Loucy (cell line): ENCODE results near the gene STRBP.
A peak's percentile ranks its signal among the peaks of the same experiment; 100 is the strongest.
"Not testable (repeated sequence)": the region's sequence is repeated elsewhere in the genome, so short reads cannot be mapped to it uniquely, and the experiment has no call there.

Source experiments
- H2AFZ ChIP-seq: fragments of 200-600 bp; sonication (generic); 2 replicates; pipeline ENCODE4 v1.6.0; 2016; ENCODE audit warnings: antibody characterized with exemption, mild to moderate bottlenecking, low read length, moderate library complexity
- H3F3A ChIP-seq: fragments of 200-600 bp; 2 replicates; pipeline ENCODE4 v1.6.0; 2016; ENCODE audit warnings: antibody characterized with exemption, low read depth, mild to moderate bottlenecking
- H3K27me3 ChIP-seq: fragments of 200-600 bp; sonication (generic); 2 replicates; pipeline ENCODE4 v1.6.1; 2014; ENCODE audit warnings: low read length, mild to moderate bottlenecking; ENCODE audit not compliant: insufficient read depth, poor library complexity, severe bottlenecking
- H3K36me3 ChIP-seq: fragments of 200-600 bp; sonication (generic); 2 replicates; pipeline ENCODE4 v1.6.1; 2016; ENCODE audit warnings: low read length; ENCODE audit not compliant: insufficient read depth
- H3K4me1 ChIP-seq: fragments of 200-600 bp; sonication (generic); 2 replicates; pipeline ENCODE4 v1.5.1; 2014; ENCODE audit warnings: low read length, mild to moderate bottlenecking; ENCODE audit not compliant: insufficient read depth, poor library complexity, severe bottlenecking
- H3K4me2 ChIP-seq: fragments of 200-600 bp; sonication (generic); 2 replicates; pipeline ENCODE4 v1.6.0; 2014; ENCODE audit warnings: antibody characterized with exemption, low read length, low read depth, mild to moderate bottlenecking; ENCODE audit not compliant: poor library complexity, severe bottlenecking
- H3K4me3 ChIP-seq: fragments of 200-600 bp; sonication (generic); 2 replicates; pipeline ENCODE4 v1.5.1; 2014; ENCODE audit warnings: low read length, mild to moderate bottlenecking, mixed read lengths; ENCODE audit not compliant: poor library complexity, severe bottlenecking
- H3K79me2 ChIP-seq: fragments of 200-600 bp; sonication (generic); 2 replicates; pipeline ENCODE4 v1.6.1; 2014; ENCODE audit warnings: low read length; ENCODE audit not compliant: insufficient read depth
- H3K9ac ChIP-seq: fragments of 200-600 bp; sonication (generic); 2 replicates; pipeline ENCODE4 v1.6.0; 2014; ENCODE audit warnings: mild to moderate bottlenecking, low read depth, low read length, moderate library complexity; ENCODE audit not compliant: poor library complexity, severe bottlenecking
- H3K9me2 ChIP-seq: fragments of 200-600 bp; sonication (generic); replicated peaks from 2 replicates; pipeline ENCODE4 v1.6.1; 2016; ENCODE audit warnings: low read depth, low read length, mixed read lengths
- H3K9me3 ChIP-seq: fragments of 200-600 bp; sonication (generic); 2 replicates; pipeline ENCODE4 v1.6.1; 2014; ENCODE audit warnings: mild to moderate bottlenecking, antibody characterized with exemption, low read length, low read depth; ENCODE audit not compliant: insufficient read depth
- H4K20me1 ChIP-seq: fragments of 200-600 bp; sonication (generic); 2 replicates; pipeline ENCODE4 v1.6.0; 2014; ENCODE audit warnings: antibody characterized with exemption, low read length, mild to moderate bottlenecking; ENCODE audit not compliant: insufficient read depth, poor library complexity, severe bottlenecking
- EZH2phosphoT487 ChIP-seq: fragments of 200-600 bp; IDR thresholded peaks from 2 replicates; pipeline ENCODE4 v1.6.1; 2018; ENCODE audit warnings: antibody characterized with exemption, mild to moderate bottlenecking, moderate library complexity, borderline replicate concordance
- TF ChIP-seq, protein P1 (sequence below): fragments of 200-600 bp; sonication (generic); conservative IDR thresholded peaks from 2 replicates; pipeline ENCODE4 v1.5.1; 2014; ENCODE audit warnings: mild to moderate bottlenecking, antibody characterized with exemption, low read length

STRBP gene

GRCh38 chr9:123250504-123250903, 17.9 kb downstream of the STRBP start:
- no peak overlapping the region for H3K4me3 ChIP-seq
- H3K9me3 ChIP-seq, result no peaks in the 10 kb centered on the region
- H3K79me2 ChIP-seq, result peaks cover 90% of the 10 kb centered on the region
- no peak overlapping the region for H2AFZ ChIP-seq
- H3F3A ChIP-seq, result no peaks in the 10 kb centered on the region
- no peak overlapping the region for H3K9ac ChIP-seq
- H3K4me2 ChIP-seq, result no peak overlapping the region
- H4K20me1 ChIP-seq, result peaks cover 46% of the 10 kb centered on the region
- TF ChIP-seq, protein P1, sequence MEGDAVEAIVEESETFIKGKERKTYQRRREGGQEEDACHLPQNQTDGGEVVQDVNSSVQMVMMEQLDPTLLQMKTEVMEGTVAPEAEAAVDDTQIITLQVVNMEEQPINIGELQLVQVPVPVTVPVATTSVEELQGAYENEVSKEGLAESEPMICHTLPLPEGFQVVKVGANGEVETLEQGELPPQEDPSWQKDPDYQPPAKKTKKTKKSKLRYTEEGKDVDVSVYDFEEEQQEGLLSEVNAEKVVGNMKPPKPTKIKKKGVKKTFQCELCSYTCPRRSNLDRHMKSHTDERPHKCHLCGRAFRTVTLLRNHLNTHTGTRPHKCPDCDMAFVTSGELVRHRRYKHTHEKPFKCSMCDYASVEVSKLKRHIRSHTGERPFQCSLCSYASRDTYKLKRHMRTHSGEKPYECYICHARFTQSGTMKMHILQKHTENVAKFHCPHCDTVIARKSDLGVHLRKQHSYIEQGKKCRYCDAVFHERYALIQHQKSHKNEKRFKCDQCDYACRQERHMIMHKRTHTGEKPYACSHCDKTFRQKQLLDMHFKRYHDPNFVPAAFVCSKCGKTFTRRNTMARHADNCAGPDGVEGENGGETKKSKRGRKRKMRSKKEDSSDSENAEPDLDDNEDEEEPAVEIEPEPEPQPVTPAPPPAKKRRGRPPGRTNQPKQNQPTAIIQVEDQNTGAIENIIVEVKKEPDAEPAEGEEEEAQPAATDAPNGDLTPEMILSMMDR, result no peak
- TF ChIP-seq EZH2phosphoT487, result no peak
- no peaks in the 10 kb centered on the region for H3K9me2 ChIP-seq
- H3K36me3 ChIP-seq, result no peaks in the 10 kb centered on the region
- H3K27me3 ChIP-seq, result no peaks in the 10 kb centered on the region
- H3K4me1 ChIP-seq, result peaks cover 19% of the 10 kb centered on the region

- H3K4me2 ChIP-seq, H3K4me3 ChIP-seq, H3K9me3 ChIP-seq, H2AFZ ChIP-seq, H3K36me3 ChIP-seq, H3K27me3 ChIP-seq, H3F3A ChIP-seq, H3K9me2 ChIP-seq, H3K9ac ChIP-seq: not testable (repeated sequence)
- peaks cover 90% of the 10 kb centered on the region for H3K79me2 ChIP-seq
- peaks cover 48% of the 10 kb centered on the region for H4K20me1 ChIP-seq
- H3K4me1 ChIP-seq, result peaks cover 19% of the 10 kb centered on the region
Measured at GRCh38 chr9:123249162-123249561, 19.2 kb downstream of the STRBP start.

DNA sequence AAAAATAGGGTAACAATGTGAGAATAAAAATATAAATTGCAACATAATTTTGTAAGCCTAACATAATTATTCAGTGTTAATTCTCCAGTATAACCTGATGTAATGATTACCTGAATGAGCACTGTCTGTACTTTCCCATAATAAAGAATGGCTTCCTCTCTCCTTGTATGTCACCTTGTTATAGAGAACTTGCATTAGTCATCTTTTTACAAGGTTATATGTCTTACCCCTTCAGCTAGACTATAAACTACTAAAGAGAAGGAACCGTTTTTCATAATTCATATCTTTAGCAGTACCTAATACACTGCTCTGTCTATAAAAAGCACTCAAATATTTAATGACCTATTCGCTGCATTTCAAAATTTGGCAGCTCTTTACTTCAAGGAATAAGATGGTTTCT, 19.8 kb downstream of the STRBP start:
- Histone ChIP-seq H3K4me3 (no peak overlapping the region), H3K27me3 (no peaks in the 10 kb centered on the region), H4K20me1 (peaks cover 53% of the 10 kb centered on the region), H3K9me2 (no peaks in the 10 kb centered on the region), H3K79me2 (peaks cover 90% of the 10 kb centered on the region), H3K9ac (no peak overlapping the region), H3F3A (no peaks in the 10 kb centered on the region), H3K4me2 (no peak overlapping the region), H3K36me3 (no peaks in the 10 kb centered on the region), H3K9me3 (0 out of 2 replicates have a peak, but pooled peaks cover 4% of the 10 kb centered on the region), H3K4me1 (peaks cover 19% of the 10 kb centered on the region), H2AFZ (no peak overlapping the region)
- TF ChIP-seq EZH2phosphoT487, result no peak
- TF ChIP-seq, protein P1, result no peak

DNA sequence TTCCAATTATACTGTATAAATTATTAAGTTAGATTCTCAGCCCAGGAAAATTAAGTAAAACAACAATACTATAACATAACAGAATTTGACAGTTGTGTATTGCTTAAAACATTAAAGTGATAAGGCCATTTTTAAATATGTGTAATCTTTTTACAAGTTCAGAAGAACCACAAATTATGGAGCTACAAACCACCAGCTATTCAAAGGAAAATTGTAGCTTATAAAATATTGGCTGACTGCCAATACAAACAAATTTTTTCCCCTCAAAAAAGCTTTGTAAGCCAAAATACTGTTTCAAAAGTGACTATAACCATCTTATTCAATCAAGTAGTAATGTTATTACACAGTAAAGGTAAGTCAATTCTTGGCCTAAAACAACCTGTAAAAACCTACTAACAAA, 21.9 kb downstream of the STRBP start:
- Histone ChIP-seq H3K4me2 (peak overlapping the region; percentile 49), H3K79me2 (peaks cover 90% of the 10 kb centered on the region), H3K9me2 (no peaks in the 10 kb centered on the region)

More for the DNA sequence above, 21.9 kb downstream of the STRBP start:
- no peaks in the 10 kb centered on the region for H3F3A ChIP-seq
- TF ChIP-seq, protein P1, result no peak
- no peak for TF ChIP-seq EZH2phosphoT487
- no peaks in the 10 kb centered on the region for H3K27me3 ChIP-seq
- H3K36me3 ChIP-seq, result no peaks in the 10 kb centered on the region
- H3K4me1 ChIP-seq, result peaks cover 19% of the 10 kb centered on the region
- H3K4me3 ChIP-seq, result no peak overlapping the region
- H2AFZ ChIP-seq, result no peak overlapping the region
- 0 out of 2 replicates have a peak, but pooled peaks cover 4% of the 10 kb centered on the region for H3K9me3 ChIP-seq
- H3K9ac ChIP-seq, result peak overlapping the region; percentile 20
- peaks cover 41% of the 10 kb centered on the region for H4K20me1 ChIP-seq
